Esophagus (tissue), 2 donors: ENCODE measurements around the gene MYOM1. TPM values are rescaled to one million over a fixed set of nuclear protein-coding genes. Genes with fewer than 3 reads are reported as not detected.

Experiments used
- H3K27ac ChIP-seq, 2 donors: one replicate each; pipeline ENCODE4 v1.5.1; 2013; ENCODE audit warnings: low read depth in 2 of 2, mild to moderate bottlenecking in 2 of 2, inconsistent platforms in 1 of 2, low read length in 1 of 2, moderate library complexity in 1 of 2
- H3K27me3 ChIP-seq, 2 donors: one replicate each; pipeline ENCODE4 v1.6.1; 2013; ENCODE audit warnings: low read length in 2 of 2, control low read depth in 1 of 2, mild to moderate bottlenecking in 1 of 2; ENCODE audit not compliant: insufficient read depth in 2 of 2, control insufficient read depth in 1 of 2
- H3K36me3 ChIP-seq, 2 donors: one replicate each; pipeline ENCODE4 v1.6.1; 2013; ENCODE audit warnings: low read length in 1 of 2; ENCODE audit not compliant: control insufficient read depth in 2 of 2, insufficient read depth in 2 of 2
- H3K4me1 ChIP-seq, 2 donors: one replicate each; pipeline ENCODE4 v1.6.1; 2013; ENCODE audit warnings: low read length in 1 of 2; ENCODE audit not compliant: control insufficient read depth in 2 of 2, insufficient read depth in 2 of 2
- H3K4me3 ChIP-seq, 2 donors: one replicate each; pipeline ENCODE4 v1.5.1; 2013; ENCODE audit warnings: low read length in 2 of 2, mild to moderate bottlenecking in 2 of 2, low read depth in 1 of 2, moderate library complexity in 1 of 2
- H3K9me3 ChIP-seq, 2 donors: one replicate each; pipeline ENCODE4 v1.6.1; 2013; ENCODE audit warnings: mild to moderate bottlenecking in 2 of 2, low read depth in 1 of 2, low read length in 1 of 2, moderate library complexity in 1 of 2; ENCODE audit not compliant: control insufficient read depth in 2 of 2, insufficient read depth in 1 of 2
- WGBS, 2 donors: extraction: QIAGEN DNeasy Blood & Tissue Kit; methylation state at CpG; one replicate each; pipeline ENCODE4 v1.1.7; 2013; 5-methylcytosine and 5-hydroxymethylcytosine counted together
- polyA plus RNA-seq, 2 donors: library from polyadenylated mRNA; stranded (reverse); fragments of 200-250 nt; gene quantifications; one replicate each; pipeline ENCODE4 v1.2.3, GENCODE V29; 2013
- donor health status: healthy with polysubstance abuse.
- donor health status: Bipolar disorder and iron deficiency.

The MYOM1 gene
- polyA plus RNA-seq, 2 donors = 1.6 to 1.7 TPM

GRCh38 chr18:3157606-3158005 is 62.2 kb downstream of the MYOM1 start:
- H3K27ac ChIP-seq = no peak overlapping the region
- no peaks in the 10 kb centered on the region for H3K27me3 ChIP-seq
- H3K4me1 ChIP-seq = no peaks in the 10 kb centered on the region
- H3K4me3 ChIP-seq = no peak overlapping the region
- WGBS, 2 donors = 88 to 92% methylated on average over 2 of the region's 2 CpGs
- H3K9me3 ChIP-seq = no peaks in the 10 kb centered on the region
- H3K36me3 ChIP-seq = peaks cover 0 to 2% of the 10 kb centered on the region in 2 donors

GRCh38 chr18:3157086-3157485 is 62.7 kb downstream of the MYOM1 start:
- no peaks in the 10 kb centered on the region for H3K9me3 ChIP-seq
- no peak overlapping the region for H3K27ac ChIP-seq
- 94 to 95% methylated on average over 5 of the region's 5 CpGs for WGBS, 2 donors
- H3K4me1 ChIP-seq = no peaks in the 10 kb centered on the region
- H3K4me3 ChIP-seq = no peak overlapping the region
- no peaks in the 10 kb centered on the region for H3K27me3 ChIP-seq
- peaks cover 0 to 2% of the 10 kb centered on the region in 2 donors for H3K36me3 ChIP-seq

GRCh38 chr18:3156325-3156640 is 63.5 kb downstream of the MYOM1 start:
- no peaks in the 10 kb centered on the region for H3K27me3 ChIP-seq
- 85 to 90% methylated on average over 1 of the region's 1 CpG for WGBS, 2 donors
- H3K4me3 ChIP-seq = no peak overlapping the region
- H3K27ac ChIP-seq = no peak overlapping the region
- no peaks in the 10 kb centered on the region for H3K4me1 ChIP-seq
- H3K36me3 ChIP-seq = peaks cover 0 to under 1% of the 10 kb centered on the region in 2 donors
- H3K9me3 ChIP-seq = no peaks in the 10 kb centered on the region

- Histone ChIP-seq H3K4me1 (no peaks in the 10 kb centered on the region), H3K4me3 (no peak overlapping the region), H3K36me3 (no peaks in the 10 kb centered on the region), H3K27ac (no peak overlapping the region), H3K9me3 (no peaks in the 10 kb centered on the region), H3K27me3 (no peaks in the 10 kb centered on the region)
- 91 to 95% methylated on average over 2 of the region's 2 CpGs for WGBS, 2 donors
Observed at GRCh38 chr18:3154214-3154613, 65.6 kb downstream of the MYOM1 start.

- no peaks in the 10 kb centered on the region for H3K4me1 ChIP-seq
- H3K27me3 ChIP-seq = no peaks in the 10 kb centered on the region
- H3K27ac ChIP-seq = no peak overlapping the region
- 78 to 83% methylated on average over 8 of the region's 8 CpGs for WGBS, 2 donors
- H3K36me3 ChIP-seq = no peaks in the 10 kb centered on the region
- no peaks in the 10 kb centered on the region for H3K9me3 ChIP-seq
- no peak overlapping the region for H3K4me3 ChIP-seq
Observed at GRCh38 chr18:3153107-3153704, 66.6 kb downstream of the MYOM1 start.

GRCh38 chr18:3152294-3152693 is 67.5 kb downstream of the MYOM1 start:
- Histone ChIP-seq H3K27ac (no peak overlapping the region), H3K36me3 (no peaks in the 10 kb centered on the region), H3K27me3 (no peaks in the 10 kb centered on the region), H3K4me3 (no peak overlapping the region), H3K9me3 (no peaks in the 10 kb centered on the region), H3K4me1 (no peaks in the 10 kb centered on the region)
- 43 to 91% methylated on average over 1 of the region's 1 CpG for WGBS, 2 donors

GRCh38 chr18:3151399-3152264 is 68.1 kb downstream of the MYOM1 start:
- no peak overlapping the region for H3K4me3 ChIP-seq
- no peak overlapping the region for H3K27ac ChIP-seq
- H3K27me3 ChIP-seq = no peaks in the 10 kb centered on the region
- no peaks in the 10 kb centered on the region for H3K9me3 ChIP-seq
- no peaks in the 10 kb centered on the region for H3K4me1 ChIP-seq
- no peaks in the 10 kb centered on the region for H3K36me3 ChIP-seq
- 49 to 60% methylated on average over 18 of the region's 18 CpGs for WGBS, 2 donors

GRCh38 chr18:3150688-3151087 is 69.1 kb downstream of the MYOM1 start:
- no peaks in the 10 kb centered on the region for H3K27me3 ChIP-seq
- no peaks in the 10 kb centered on the region for H3K4me1 ChIP-seq
- H3K9me3 ChIP-seq = no peaks in the 10 kb centered on the region
- 96 to 98% methylated on average over 2 of the region's 2 CpGs for WGBS, 2 donors
- no peaks in the 10 kb centered on the region for H3K36me3 ChIP-seq
- no peak overlapping the region for H3K27ac ChIP-seq
- H3K4me3 ChIP-seq = no peak overlapping the region

GRCh38 chr18:3150274-3150673 is 69.5 kb downstream of the MYOM1 start:
- no peaks in the 10 kb centered on the region for H3K27me3 ChIP-seq
- H3K4me1 ChIP-seq = no peaks in the 10 kb centered on the region
- no peak overlapping the region for H3K27ac ChIP-seq
- H3K36me3 ChIP-seq = no peaks in the 10 kb centered on the region
- H3K9me3 ChIP-seq = no peaks in the 10 kb centered on the region
- H3K4me3 ChIP-seq = no peak overlapping the region
- 93 to 95% methylated on average over 5 of the region's 5 CpGs for WGBS, 2 donors
